CD14-positive monocyte (primary cell): ENCODE measurements around the gene CHMP1A. TPM values are rescaled to one million over a fixed set of nuclear protein-coding genes. Genes with fewer than 3 reads are reported as not detected.

Source experiments
- DNase-seq, 3 donors: peaks; one replicate each; pipeline ENCODE4 v3.0.0-alpha.2; 2011 to 2022
- H2AFZ ChIP-seq: 2 replicates; pipeline ENCODE4 v1.6.0; 2012; ENCODE audit warnings: mild to moderate bottlenecking, low read depth, low read length, inconsistent platforms; ENCODE audit not compliant: insufficient read depth, poor library complexity, severe bottlenecking
- H3K27ac ChIP-seq, 2 donors: 1 replicate in 1 of 2; 2 replicates in 1 of 2; pipeline ENCODE4 v1.5.1; 2012 to 2013; ENCODE audit warnings: low read length in 2 of 2, control low read depth in 1 of 2, inconsistent platforms in 1 of 2, low read depth in 1 of 2, mild to moderate bottlenecking in 1 of 2
- H3K27me3 ChIP-seq, 2 donors: one replicate each; pipeline versions ENCODE4 v1.6.0 to v1.6.1; 2011 to 2013; ENCODE audit warnings: low read length in 2 of 2; ENCODE audit not compliant: control insufficient read depth in 2 of 2, insufficient read depth in 2 of 2
- H3K36me3 ChIP-seq, 2 donors: replicated peaks in 1 of 2; 1 replicate in 1 of 2; 2 replicates in 1 of 2; pipeline versions ENCODE4 v1.5.1 to v1.6.1; 2012 to 2013; ENCODE audit warnings: low read length in 2 of 2, control low read depth in 1 of 2, inconsistent platforms in 1 of 2, mild to moderate bottlenecking in 1 of 2; ENCODE audit not compliant: insufficient read depth in 2 of 2, control insufficient read depth in 1 of 2
- H3K4me1 ChIP-seq, 2 donors: 1 replicate in 1 of 2; 2 replicates in 1 of 2; pipeline versions ENCODE4 v1.5.1 to v1.6.1; 2012 to 2013; ENCODE audit warnings: low read length in 2 of 2, control low read depth in 1 of 2, inconsistent platforms in 1 of 2, mild to moderate bottlenecking in 1 of 2, moderate library complexity in 1 of 2; ENCODE audit not compliant: insufficient read depth in 2 of 2, control insufficient read depth in 1 of 2
- H3K4me2 ChIP-seq: replicated peaks from 2 replicates; pipeline ENCODE3; 2012; ENCODE audit warnings: low read length, moderate library complexity, mild to moderate bottlenecking; ENCODE audit not compliant: poor library complexity, severe bottlenecking; ENCODE audit errors: extremely low read depth
- H3K4me3 ChIP-seq, 3 experiments: fragments of 200-600 bp in 1 of 3; sonication (generic) in 1 of 3; replicated peaks in 1 of 3; 1 replicate in 2 of 3; 2 replicates in 1 of 3; pipeline ENCODE4 v1.5.1; 2011 to 2013; ENCODE audit warnings: low read length in 3 of 3, mild to moderate bottlenecking in 3 of 3, control low read depth in 2 of 3, low read depth in 2 of 3, inconsistent platforms in 1 of 3, moderate library complexity in 1 of 3
- H3K79me2 ChIP-seq: 2 replicates; pipeline ENCODE4 v1.6.0; 2012; ENCODE audit warnings: mild to moderate bottlenecking, control low read depth, inconsistent platforms, low read length, moderate library complexity; ENCODE audit not compliant: insufficient read depth
- H3K9ac ChIP-seq: 2 replicates; pipeline ENCODE4 v1.6.0; 2017; ENCODE audit warnings: low read length, mild to moderate bottlenecking; ENCODE audit not compliant: insufficient read depth, poor library complexity, severe bottlenecking
- H3K9me3 ChIP-seq, 2 donors: replicated peaks in 1 of 2; 1 replicate in 1 of 2; 2 replicates in 1 of 2; pipeline versions ENCODE4 v1.5.1 to v1.6.1; 2012 to 2013; ENCODE audit warnings: low read length in 2 of 2, control low read depth in 1 of 2; ENCODE audit not compliant: control insufficient read depth in 1 of 2, insufficient read depth in 1 of 2
- H4K20me1 ChIP-seq: 2 replicates; pipeline ENCODE4 v1.6.0; 2012; ENCODE audit warnings: mild to moderate bottlenecking, low read length, control low read depth, moderate library complexity; ENCODE audit not compliant: insufficient read depth
- H3K27ac Mint-ChIP-seq, 7 donors: one replicate each; pipeline ENCODE4 v1.8.0; 2020; ENCODE audit warnings: mild to moderate bottlenecking in 7 of 7, mixed read lengths in 7 of 7, moderate library complexity in 6 of 7, inconsistent platforms in 2 of 7
- H3K27me3 Mint-ChIP-seq, 3 donors: one replicate each; pipeline ENCODE4 v1.8.0; 2021 to 2022; ENCODE audit warnings: low read depth in 3 of 3, mild to moderate bottlenecking in 3 of 3, mixed read lengths in 3 of 3, moderate library complexity in 3 of 3, inconsistent platforms in 1 of 3
- H3K36me3 Mint-ChIP-seq, 2 donors: one replicate each; pipeline ENCODE4 v1.8.0; 2020; ENCODE audit warnings: mixed read lengths in 2 of 2, inconsistent platforms in 1 of 2, mild to moderate bottlenecking in 1 of 2
- H3K4me1 Mint-ChIP-seq: one replicate; pipeline ENCODE4 v1.8.0; 2020; ENCODE audit warnings: mild to moderate bottlenecking, mixed read lengths
- H3K4me3 Mint-ChIP-seq, 2 donors: one replicate each; pipeline ENCODE4 v1.8.0; 2020; ENCODE audit warnings: mild to moderate bottlenecking in 2 of 2, mixed read lengths in 2 of 2, moderate library complexity in 1 of 2
- H3K9me3 Mint-ChIP-seq, 7 donors: one replicate each; pipeline ENCODE4 v1.8.0; 2020 to 2022; ENCODE audit warnings: mixed read lengths in 7 of 7, mild to moderate bottlenecking in 6 of 7, moderate library complexity in 6 of 7, inconsistent platforms in 2 of 7
- CTCF ChIP-seq: fragments of 200-600 bp; IDR thresholded peaks from one replicate; pipeline ENCODE4 v1.8.0; 2022; ENCODE audit warnings: antibody characterized with exemption, mild to moderate bottlenecking
- WGBS: methylation state at CpG from one replicate; pipeline ENCODE4 v1.1.5; 2013; ENCODE audit warnings: missing lambda C conversion rate; ENCODE audit not compliant: insufficient coverage; 5-methylcytosine and 5-hydroxymethylcytosine counted together
- intact Hi-C, 2 donors: fragments of 100-400 bp; cut with micrococcal nuclease; formaldehyde crosslinking; loops; one replicate each; pipeline versions ENCODE4 v1.15.0 to v1.15.1; 2023
- polyA plus RNA-seq, 3 donors: library from polyadenylated mRNA; depleted of rRNA in 1 of 3; unstranded in 2 of 3; stranded (reverse) in 1 of 3; fragments of 300-500 nt in 2 of 3; fragments of >200 nt in 1 of 3; fragmentation: Illumina TruSeq in 2 of 3; gene quantifications; 1 replicate in 2 of 3; 2 replicates in 1 of 3; pipeline ENCODE4 v1.2.3, GENCODE V29; 2012 to 2021

The CHMP1A gene
- polyA plus RNA-seq, 3 donors, result 57.3 to 85.7 (median 76.6) TPM

DNA sequence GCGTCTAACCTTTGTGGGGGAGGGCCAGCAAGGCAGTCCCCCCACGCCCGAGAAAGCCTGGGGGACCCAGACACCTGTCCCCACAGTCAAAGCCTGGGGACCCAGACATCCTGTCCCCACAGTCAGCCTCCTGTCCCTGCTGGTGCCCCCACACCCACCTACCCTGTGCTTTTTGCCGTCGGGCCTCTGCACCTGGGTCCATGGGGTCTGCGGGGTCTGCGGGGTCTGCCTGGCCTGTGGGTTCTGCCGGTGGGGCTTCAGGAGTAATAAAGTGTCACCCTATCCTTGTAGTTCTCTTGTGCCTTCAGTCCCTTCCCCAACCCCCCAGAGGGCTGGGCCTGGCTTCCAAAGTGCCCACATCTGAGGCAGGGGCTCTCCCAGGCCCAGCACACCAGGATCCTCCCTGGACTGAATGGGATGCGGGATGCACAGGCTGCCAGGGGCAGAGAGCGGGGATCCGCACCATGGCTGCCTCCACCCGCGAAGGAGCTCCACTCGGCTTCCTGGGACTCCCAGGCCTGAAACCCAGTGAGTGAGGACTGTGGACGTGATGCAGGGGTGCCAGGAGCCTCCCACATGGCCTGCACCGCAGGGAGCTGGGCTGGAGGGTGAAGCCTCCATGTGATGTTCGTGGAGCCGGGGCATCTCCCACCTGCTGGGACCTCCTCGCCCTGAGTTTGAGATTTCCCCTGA lies 60.4 kb downstream of the CHMP1A start:
- no peaks in the 10 kb centered on the region for H3K79me2 ChIP-seq
- intact Hi-C loops, result no loop called here
- Mint-ChIP-seq H3K9me3 (peaks cover 0 to 3% (median 0%) of the 10 kb centered on the region in 7 donors), H3K27ac (no peak overlapping the region), H3K27me3 (peaks cover 1 to 12% (median 2%) of the 10 kb centered on the region in 3 donors), H3K4me3 (no peak overlapping the region), H3K36me3 (no peaks in the 10 kb centered on the region), H3K4me1 (no peaks in the 10 kb centered on the region)
- DNase-seq, result no peak
- peaks cover 0 to under 1% of the 10 kb centered on the region in 2 donors for H3K4me1 ChIP-seq
- no peak overlapping the region for H3K27ac ChIP-seq
- no peaks in the 10 kb centered on the region for H3K27me3 ChIP-seq
- no peak overlapping the region for H3K9ac ChIP-seq
- H3K9me3 ChIP-seq, result no peaks in the 10 kb centered on the region
- 96% methylated on average over 16 of the region's 19 CpGs for WGBS
- no peaks in the 10 kb centered on the region for H3K36me3 ChIP-seq
- H2AFZ ChIP-seq, result no peak overlapping the region
- no peaks in the 10 kb centered on the region for H4K20me1 ChIP-seq
- no peak overlapping the region for H3K4me2 ChIP-seq
- no peak for TF ChIP-seq CTCF
- H3K4me3 ChIP-seq, result no peak overlapping the region

DNA sequence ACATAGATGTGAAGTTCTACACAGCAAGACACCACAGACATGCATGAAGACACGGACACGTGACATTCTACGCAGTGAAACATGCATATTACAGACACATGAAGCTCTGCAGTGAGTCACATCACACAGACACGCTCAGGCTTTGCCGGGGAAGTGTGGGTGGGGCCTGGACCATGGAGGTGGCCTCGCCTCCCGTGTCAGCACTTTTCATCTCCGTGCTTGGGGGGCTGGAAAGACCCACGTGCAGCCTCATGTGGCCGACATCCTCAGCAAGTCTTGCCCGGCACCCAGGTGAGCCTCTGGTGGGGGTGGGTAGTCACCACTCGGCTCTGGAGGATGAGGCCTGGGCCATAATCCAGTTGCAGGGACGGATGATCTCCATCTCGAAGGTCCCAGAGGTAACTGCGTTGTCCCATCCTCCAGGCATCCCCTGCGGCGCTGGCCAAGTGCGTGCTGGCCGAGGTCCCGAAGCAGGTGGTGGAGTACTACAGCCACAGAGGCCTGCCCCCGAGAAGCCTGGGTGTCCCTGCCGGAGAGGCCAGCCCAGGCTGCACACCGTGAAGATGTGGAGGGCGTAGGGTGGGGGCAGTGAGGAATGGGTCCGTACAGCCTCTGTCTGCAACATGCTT lies 61.3 kb downstream of the CHMP1A start:
- Mint-ChIP-seq H3K4me1 (no peaks in the 10 kb centered on the region), H3K4me3 (no peak overlapping the region), H3K9me3 (peaks cover 0 to 3% (median 0%) of the 10 kb centered on the region in 7 donors), H3K27ac (no peak overlapping the region), H3K36me3 (no peaks in the 10 kb centered on the region), H3K27me3 (peaks cover 1 to 4% (median 3%) of the 10 kb centered on the region in 3 donors)
- H3K9me3 ChIP-seq, result no peaks in the 10 kb centered on the region
- H3K4me3 ChIP-seq, result no peak overlapping the region
- no peaks in the 10 kb centered on the region for H3K36me3 ChIP-seq
- no peaks in the 10 kb centered on the region for H3K4me1 ChIP-seq
- H3K9ac ChIP-seq, result no peak overlapping the region
- no peaks in the 10 kb centered on the region for H4K20me1 ChIP-seq
- H3K79me2 ChIP-seq, result no peaks in the 10 kb centered on the region
- WGBS, result 95% methylated on average over 19 of the region's 25 CpGs
- H2AFZ ChIP-seq, result no peak overlapping the region
- H3K27me3 ChIP-seq, result no peaks in the 10 kb centered on the region
- H3K27ac ChIP-seq, result no peak overlapping the region
- no peak overlapping the region for H3K4me2 ChIP-seq
- no peak for TF ChIP-seq CTCF
- DNase-seq, result no peak
- intact Hi-C loops, result no loop called here
